SK-N-SH (cell line): Measurements from ENCODE around the gene MYH15. TPM values are rescaled to one million over a fixed set of nuclear protein-coding genes. Genes with fewer than 3 reads are reported as not detected.

ENCODE experiments used
- CTCF ChIA-PET: fragments of 300-600, 350-600 bp; formaldehyde crosslinking; extraction: SDS; loops from one replicate; lab custom pipeline; 2021; lab: Yijun Ruan, JAX
- POLR2A ChIA-PET: fragments of 350-600 bp; sonication (Branson Sonifier 250); formaldehyde crosslinking; extraction: SDS; loops from one replicate; lab custom pipeline; 2020; ENCODE audit warnings: antibody characterized with exemption, inconsistent platforms; lab: Yijun Ruan, JAX
- DNase-seq: peaks from one replicate; pipeline ENCODE4 v3.0.0; 2012
- H2AFZ ChIP-seq: fragments of 200-600 bp; sonication (generic); 2 replicates; pipeline ENCODE4 v1.8.1; 2016; ENCODE audit warnings: antibody characterized with exemption, mild to moderate bottlenecking, low read depth
- H3F3A ChIP-seq: fragments of 200-600 bp; sonication (generic); replicated peaks from 2 replicates; pipeline ENCODE3; 2016; ENCODE audit warnings: antibody characterized with exemption, mild to moderate bottlenecking; ENCODE audit not compliant: insufficient read depth
- H3K27ac ChIP-seq, 2 experiments: fragments of 200-500 bp in 1 of 2; fragments of 200-600 bp in 1 of 2; sonication (Bioruptor generic) in 1 of 2; sonication (generic), shearing (Covaris generic) in 1 of 2; 2 replicates each; pipeline versions ENCODE4 v1.5.1 to v1.6.1; 2014 to 2016; ENCODE audit warnings: low read depth in 2 of 2, inconsistent platforms in 1 of 2, low read length in 1 of 2, mild to moderate bottlenecking in 1 of 2, mixed read lengths in 1 of 2
- H3K27me3 ChIP-seq: fragments of 200-600 bp; sonication (generic), shearing (Covaris generic); 2 replicates; pipeline ENCODE4 v1.6.1; 2016; ENCODE audit warnings: mixed run types; ENCODE audit not compliant: insufficient read depth
- H3K36me3 ChIP-seq, 2 experiments: fragments of 200-500 bp in 1 of 2; fragments of 200-600 bp in 1 of 2; sonication (Bioruptor generic) in 1 of 2; sonication (generic) in 1 of 2; replicated peaks in 1 of 2; 2 replicates each; pipeline versions ENCODE3 to v1.5.1; 2014 to 2016; ENCODE audit warnings: low read length in 1 of 2, mild to moderate bottlenecking in 1 of 2; ENCODE audit not compliant: insufficient read depth in 2 of 2, control insufficient read depth in 1 of 2
- H3K4me1 ChIP-seq, 2 experiments: fragments of 200-500 bp in 1 of 2; fragments of 200-600 bp in 1 of 2; sonication (Bioruptor generic) in 1 of 2; sonication (generic), shearing (Covaris generic) in 1 of 2; 2 replicates each; pipeline versions ENCODE4 v1.5.1 to v1.6.1; 2014 to 2016; ENCODE audit warnings: low read depth in 1 of 2, low read length in 1 of 2, mixed run types in 1 of 2; ENCODE audit not compliant: insufficient read depth in 2 of 2, control insufficient read depth in 1 of 2
- H3K4me2 ChIP-seq: fragments of 200-600 bp; sonication (generic), shearing (Covaris generic); 2 replicates; pipeline ENCODE4 v1.6.1; 2017; ENCODE audit warnings: mixed run types
- H3K4me3 ChIP-seq, 2 experiments: fragments of 200-500 bp in 1 of 2; fragments of 200-600 bp in 1 of 2; sonication (Bioruptor generic) in 1 of 2; sonication (generic), shearing (Covaris generic) in 1 of 2; 2 replicates each; pipeline versions ENCODE4 v1.5.1 to v1.8.1; 2014 to 2016; ENCODE audit warnings: low read depth in 2 of 2, inconsistent platforms in 1 of 2, low read length in 1 of 2, mild to moderate bottlenecking in 1 of 2, mixed read lengths in 1 of 2, moderate library complexity in 1 of 2
- H3K79me2 ChIP-seq: fragments of 200-600 bp; sonication (generic); 2 replicates; pipeline ENCODE4 v1.8.1; 2017; ENCODE audit warnings: mild to moderate bottlenecking; ENCODE audit not compliant: insufficient read depth
- H3K9ac ChIP-seq: fragments of 200-600 bp; sonication (generic); 2 replicates; pipeline ENCODE4 v1.6.1; 2017; ENCODE audit warnings: mixed run types
- H3K9me2 ChIP-seq: fragments of 200-600 bp; sonication (generic); 2 replicates; pipeline ENCODE4 v1.6.1; 2017; ENCODE audit warnings: mixed run types
- H3K9me3 ChIP-seq: fragments of 200-600 bp; sonication (generic); 2 replicates; pipeline ENCODE4 v1.6.1; 2017; ENCODE audit warnings: mixed run types, mild to moderate bottlenecking, moderate library complexity
- H4K20me1 ChIP-seq: fragments of 200-600 bp; sonication (generic); 2 replicates; pipeline ENCODE4 v1.6.1; 2017; ENCODE audit warnings: mild to moderate bottlenecking, mixed run types; ENCODE audit not compliant: insufficient read depth
- CHD2 ChIP-seq: fragments of 150-350 bp; IDR thresholded peaks from 2 replicates; pipeline ENCODE4 v1.6.1; 2018; ENCODE audit warnings: low read length; ENCODE audit not compliant: partially characterized antibody
- FOXJ3 ChIP-seq: sonication (generic); formaldehyde crosslinking; IDR thresholded peaks from 2 replicates; pipeline ENCODE4 v1.5.1; 2020; ENCODE audit warnings: mild to moderate bottlenecking, missing genetic modification reagents
- GATA2 ChIP-seq: sonication (generic); formaldehyde crosslinking; IDR thresholded peaks from 2 replicates; pipeline ENCODE4 v1.5.0; 2020; ENCODE audit warnings: mild to moderate bottlenecking, missing genetic modification reagents
- JUND ChIP-seq: IDR thresholded peaks from 2 replicates; pipeline ENCODE4 v1.4.0; 2012
- MXI1 ChIP-seq: IDR thresholded peaks from 2 replicates; pipeline ENCODE4 v1.6.1; 2012; ENCODE audit warnings: mild to moderate bottlenecking, low read depth, low read length, improper control_type of control experiment
- NFIC ChIP-seq: IDR thresholded peaks from 2 replicates; pipeline ENCODE4 v1.4.0; 2012; ENCODE audit warnings: borderline replicate concordance
- NRF1 ChIP-seq: IDR thresholded peaks from 2 replicates; pipeline ENCODE4 v1.6.1; 2012; ENCODE audit warnings: low read depth, mild to moderate bottlenecking, low read length
- PBX3 ChIP-seq: IDR thresholded peaks from 2 replicates; pipeline ENCODE4; 2012
- RCOR1 ChIP-seq: fragments of 150-350 bp; IDR thresholded peaks from 2 replicates; pipeline ENCODE4 v1.6.1; 2017; ENCODE audit warnings: antibody characterized with exemption, low read length
- REST ChIP-seq: IDR thresholded peaks from 2 replicates; pipeline ENCODE4 v1.6.1; 2012; ENCODE audit warnings: mild to moderate bottlenecking, low read depth, low read length, moderate library complexity
- YY1 ChIP-seq: IDR thresholded peaks from 2 replicates; pipeline ENCODE4 v1.4.0; 2012; ENCODE audit warnings: low read depth, mild to moderate bottlenecking
- ZBTB33 ChIP-seq: IDR thresholded peaks from 2 replicates; pipeline ENCODE4 v1.4.0; 2012; ENCODE audit warnings: low read depth, borderline replicate concordance
- WGBS: methylation state at CpG from one replicate; pipeline ENCODE4 v1.1.6; 2017; ENCODE audit warnings: low lambda C conversion rate; 5-methylcytosine and 5-hydroxymethylcytosine counted together
- polyA plus RNA-seq, 3 experiments: library from polyadenylated mRNA; depleted of rRNA; stranded (reverse); fragments of >200 nt; gene quantifications; 2 replicates each; pipeline ENCODE4 v1.2.3, GENCODE V29; 2012

MYH15 gene
- 2.1 and 3.2 TPM in 2 replicates for polyA plus RNA-seq (2012; rRNA removed)
- polyA plus RNA-seq (2012; cell fraction: cytosol; rRNA removed) = 2.8 and 2.9 TPM in 2 replicates
- 2.0 and 3.2 TPM in 2 replicates for polyA plus RNA-seq (2012; cell fraction: nucleus; rRNA removed)

GRCh38 chr3:108510496-108510895 lies at the start of gene MYH15:
Gene MYH15, minus strand, starts transcription at chr3:108510596. Its CDS starts 66 bp downstream, at chr3:108510530.
- no peak for DNase-seq
- 88% methylated on average over 3 of the region's 3 CpGs for WGBS
- no peak within 1 kb of the TSS for H3K4me3 ChIP-seq
- H3K27ac ChIP-seq = peak within 1 kb of the TSS in 1 of 2 experiments; percentile 47; a peak in 1 of 4 replicates
- TF ChIP-seq NRF1 = no peak
- TF ChIP-seq JUND = no peak
- TF ChIP-seq REST = no peak
- no peak for TF ChIP-seq YY1
- no peak for TF ChIP-seq FOXJ3 (CRISPR knock-in tag)
- TF ChIP-seq GATA2 (CRISPR knock-in tag) = no peak
- TF ChIP-seq ZBTB33 = no peak
- H3K9ac ChIP-seq = no peak within 1 kb of the TSS
- H3K9me2 ChIP-seq = no peaks in the 10 kb centered on the region
- H3F3A ChIP-seq = no peaks in the 10 kb centered on the region
- no peaks in the 10 kb centered on the region for H3K9me3 ChIP-seq
- no peak within 1 kb of the TSS for H3K4me2 ChIP-seq
- H3K4me1 ChIP-seq = peaks cover 0 to 22% of the 10 kb centered on the region in 2 experiments; a peak in 2 of 4 replicates
- ChIA-PET CTCF (interaction anchor here (1.0 to 3.8 kb wide), 4 partner anchors 15 to 41 kb away, joined by 3 to 11 read pairs (median 6); no protein-coding TSS in a partner anchor), POLR2A (no interaction called here)
- H3K36me3 ChIP-seq = no peaks in the 10 kb centered on the region
- no peaks in the 10 kb centered on the region for H4K20me1 ChIP-seq
- no peak within 1 kb of the TSS for H2AFZ ChIP-seq
- H3K27me3 ChIP-seq = no peaks in the 10 kb centered on the region
- no peaks in the 10 kb centered on the region for H3K79me2 ChIP-seq

GRCh38 chr3:108555966-108556581 lies 45.7 kb upstream of the MYH15 start:
- no peak overlapping the region for H3K27ac ChIP-seq
- H3K4me1 ChIP-seq = no peaks in the 10 kb centered on the region; a peak in 1 of 4 replicates
- no peaks in the 10 kb centered on the region for H3K79me2 ChIP-seq
- no peaks in the 10 kb centered on the region for H3K27me3 ChIP-seq
- ChIA-PET POLR2A (no interaction called here), CTCF (interaction anchor here (0.6 to 7.3 kb wide), 7 partner anchors 8 to 359 kb away, joined by 3 to 233 read pairs (median 4); no protein-coding TSS in a partner anchor)
- H3F3A ChIP-seq = peaks cover 19% of the 10 kb centered on the region
- DNase-seq = no peak
- H4K20me1 ChIP-seq = no peaks in the 10 kb centered on the region
- H3K9me2 ChIP-seq = no peaks in the 10 kb centered on the region
- no peak overlapping the region for H3K9ac ChIP-seq
- no peak overlapping the region for H3K4me3 ChIP-seq
- H3K36me3 ChIP-seq = peaks cover 40 to 52% of the 10 kb centered on the region in 2 experiments
- 92% methylated on average over 2 of the region's 2 CpGs for WGBS
- no peaks in the 10 kb centered on the region for H3K9me3 ChIP-seq
- TF ChIP-seq NFIC = no peak
- TF ChIP-seq MXI1 = no peak
- no peak for TF ChIP-seq PBX3
- no peak for TF ChIP-seq ZBTB33
- TF ChIP-seq CHD2 = no peak
- TF ChIP-seq REST = no peak
- no peak for TF ChIP-seq JUND
- TF ChIP-seq RCOR1 = no peak
- H2AFZ ChIP-seq = no peak overlapping the region
- no peak overlapping the region for H3K4me2 ChIP-seq
